ENCODE results near the gene CDH1.

DNA sequence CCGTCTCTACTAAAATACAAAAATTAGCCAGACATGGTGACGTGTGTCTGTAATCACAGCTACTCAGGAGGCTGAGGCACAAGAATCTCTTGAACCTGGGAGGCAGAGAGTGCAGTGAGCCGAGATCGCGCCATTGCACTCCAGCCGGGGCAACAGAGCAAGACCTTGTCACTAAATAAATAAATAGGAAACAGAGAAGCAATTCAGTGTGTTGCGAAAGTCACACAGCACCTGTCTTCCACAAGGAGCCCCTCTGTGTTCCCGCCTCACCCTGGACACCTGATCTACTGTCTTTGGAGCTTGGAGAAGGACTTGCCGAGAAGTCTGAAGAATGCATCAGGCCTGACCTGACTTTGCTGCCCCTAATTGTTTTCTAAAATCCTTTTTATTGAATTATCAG is 3.5 kb upstream of the CDH1 start:
- no peak for TF ChIP-seq EP300 (IDR thresholded peaks at IDR 0.05; ENCODE audit: borderline replicate concordance)
- no peak for TF ChIP-seq NFIC (IDR thresholded peaks at IDR 0.05)
- no peak for TF ChIP-seq TCF12 (IDR thresholded peaks at IDR 0.05; ENCODE audit: low read depth)
- no peak for TF ChIP-seq TAF1 (IDR thresholded peaks at IDR 0.05; ENCODE audit: low read depth)
- no peak for TF ChIP-seq RAD21 (IDR thresholded peaks at IDR 0.05; ENCODE audit: low read depth)
- no peak for TF ChIP-seq MAX (IDR thresholded peaks at IDR 0.05)
- TF ChIP-seq CREB1 (IDR thresholded peaks at IDR 0.05; ENCODE audit: low read depth): no peak
- no peak for TF ChIP-seq YY1 (IDR thresholded peaks at IDR 0.05; ENCODE audit: low read depth)
- no peak for TF ChIP-seq REST (IDR thresholded peaks at IDR 0.05; ENCODE audit: low read depth)

All from Ishikawa (cell line).